Glutamatergic neuron (in vitro differentiated cells): Measurements from ENCODE around the gene GARRE1. TPM values are rescaled to one million over a fixed set of nuclear protein-coding genes. Genes with fewer than 3 reads are reported as not detected.
"Not testable (repeated sequence)": the region's sequence is repeated elsewhere in the genome, so short reads cannot be mapped to it uniquely, and the experiment has no call there.

Experiments
- DNase-seq: peaks from one replicate; pipeline ENCODE4 v3.0.0; 2022
- H3K27ac Mint-ChIP-seq: one replicate; pipeline ENCODE4 v1.8.0; 2020; ENCODE audit warnings: mild to moderate bottlenecking, mixed read lengths, inconsistent platforms; ENCODE audit not compliant: unreplicated experiment
- H3K27me3 Mint-ChIP-seq: one replicate; pipeline ENCODE4 v1.8.0; 2020; ENCODE audit warnings: mild to moderate bottlenecking, moderate library complexity, mixed read lengths, inconsistent platforms; ENCODE audit not compliant: unreplicated experiment
- H3K36me3 Mint-ChIP-seq: one replicate; pipeline ENCODE4 v1.8.0; 2020; ENCODE audit warnings: mild to moderate bottlenecking, mixed read lengths, inconsistent platforms; ENCODE audit not compliant: unreplicated experiment
- H3K4me1 Mint-ChIP-seq: one replicate; pipeline ENCODE4 v1.8.0; 2020; ENCODE audit warnings: mild to moderate bottlenecking, low read depth, mixed read lengths, inconsistent platforms; ENCODE audit not compliant: unreplicated experiment
- H3K4me3 Mint-ChIP-seq: one replicate; pipeline ENCODE4 v1.8.0; 2020; ENCODE audit warnings: mild to moderate bottlenecking, mixed read lengths, inconsistent platforms; ENCODE audit not compliant: unreplicated experiment
- H3K9me3 Mint-ChIP-seq: one replicate; pipeline ENCODE4 v1.8.0; 2020; ENCODE audit warnings: mild to moderate bottlenecking, moderate library complexity, mixed read lengths, inconsistent platforms; ENCODE audit not compliant: unreplicated experiment
- total RNA-seq: library from RNA; stranded (reverse); fragmentation: NEBNext Ultra II Directional; extraction: Animal tissue kit (Norgen Biotek cat#: 25700); gene quantifications from one replicate; pipeline ENCODE4 v1.2.1, GENCODE V29; 2021; ENCODE audit not compliant: unreplicated experiment
- TF ChIP-seq, protein P1 (sequence below): fragments of 200-600 bp; sonication (generic); IDR thresholded peaks from one replicate; pipeline ENCODE4 v1.5.0; 2021; ENCODE audit not compliant: partially characterized antibody, unreplicated experiment

The GARRE1 gene
- total RNA-seq, 1 donor from 2014 or later, result 34.4 TPM

DNA sequence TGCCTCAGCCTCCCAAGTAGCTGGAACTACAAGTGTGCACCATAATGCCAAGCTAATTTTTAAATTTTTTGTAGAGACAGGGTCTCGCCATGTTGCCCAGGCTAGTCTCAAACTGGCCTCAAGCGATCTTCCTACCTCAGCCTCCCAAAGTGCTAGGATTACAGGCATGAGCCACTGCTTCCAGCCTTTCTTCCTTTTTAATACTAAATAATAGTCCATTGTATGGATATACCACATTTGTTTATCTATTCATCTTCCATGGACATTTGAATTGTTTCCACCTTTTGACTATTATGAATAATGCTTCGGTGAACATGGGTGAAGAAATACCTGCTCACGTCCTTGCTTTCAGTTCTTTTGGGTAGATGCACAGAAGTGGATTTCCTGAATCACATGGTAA, 24.4 kb downstream of the GARRE1 start:
- Mint-ChIP-seq H3K27ac (no peak overlapping the region), H3K9me3 (peaks cover 12% of the 10 kb centered on the region)

DNA sequence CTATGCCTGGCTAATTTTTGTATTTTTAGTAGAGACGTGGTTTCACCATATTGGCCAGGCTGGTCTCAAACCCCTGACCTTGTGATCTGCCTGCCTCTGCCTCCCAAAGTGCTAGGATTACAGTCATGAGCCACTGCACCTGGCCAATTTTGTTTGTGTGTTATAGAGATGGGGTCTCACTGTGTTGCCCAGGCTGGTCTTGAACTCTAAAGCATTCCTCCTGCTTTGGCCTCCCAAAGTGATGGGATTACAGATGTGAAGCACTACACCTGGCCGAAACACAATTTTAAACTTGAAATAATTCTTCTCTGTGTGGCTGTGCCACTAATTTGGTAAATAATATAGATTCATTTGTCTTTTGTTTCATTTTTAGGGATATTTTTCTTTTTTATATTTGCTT, 27.1 kb downstream of the GARRE1 start:
- not testable (repeated sequence) for H3K27me3 Mint-ChIP-seq, H3K36me3 Mint-ChIP-seq, DNase-seq, H3K27ac Mint-ChIP-seq, H3K4me3 Mint-ChIP-seq
- Mint-ChIP-seq H3K9me3 (peaks cover 11% of the 10 kb centered on the region), H3K4me1 (peaks cover 11% of the 10 kb centered on the region)

More for the DNA sequence above, 24.4 kb downstream of the GARRE1 start:
- peaks cover 5% of the 10 kb centered on the region for H3K27me3 Mint-ChIP-seq
- TF ChIP-seq, protein P1, sequence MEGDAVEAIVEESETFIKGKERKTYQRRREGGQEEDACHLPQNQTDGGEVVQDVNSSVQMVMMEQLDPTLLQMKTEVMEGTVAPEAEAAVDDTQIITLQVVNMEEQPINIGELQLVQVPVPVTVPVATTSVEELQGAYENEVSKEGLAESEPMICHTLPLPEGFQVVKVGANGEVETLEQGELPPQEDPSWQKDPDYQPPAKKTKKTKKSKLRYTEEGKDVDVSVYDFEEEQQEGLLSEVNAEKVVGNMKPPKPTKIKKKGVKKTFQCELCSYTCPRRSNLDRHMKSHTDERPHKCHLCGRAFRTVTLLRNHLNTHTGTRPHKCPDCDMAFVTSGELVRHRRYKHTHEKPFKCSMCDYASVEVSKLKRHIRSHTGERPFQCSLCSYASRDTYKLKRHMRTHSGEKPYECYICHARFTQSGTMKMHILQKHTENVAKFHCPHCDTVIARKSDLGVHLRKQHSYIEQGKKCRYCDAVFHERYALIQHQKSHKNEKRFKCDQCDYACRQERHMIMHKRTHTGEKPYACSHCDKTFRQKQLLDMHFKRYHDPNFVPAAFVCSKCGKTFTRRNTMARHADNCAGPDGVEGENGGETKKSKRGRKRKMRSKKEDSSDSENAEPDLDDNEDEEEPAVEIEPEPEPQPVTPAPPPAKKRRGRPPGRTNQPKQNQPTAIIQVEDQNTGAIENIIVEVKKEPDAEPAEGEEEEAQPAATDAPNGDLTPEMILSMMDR, result no peak
- no peak overlapping the region for H3K4me3 Mint-ChIP-seq
- peaks cover 13% of the 10 kb centered on the region for H3K4me1 Mint-ChIP-seq
- DNase-seq, result no peak
- no peaks in the 10 kb centered on the region for H3K36me3 Mint-ChIP-seq

DNA sequence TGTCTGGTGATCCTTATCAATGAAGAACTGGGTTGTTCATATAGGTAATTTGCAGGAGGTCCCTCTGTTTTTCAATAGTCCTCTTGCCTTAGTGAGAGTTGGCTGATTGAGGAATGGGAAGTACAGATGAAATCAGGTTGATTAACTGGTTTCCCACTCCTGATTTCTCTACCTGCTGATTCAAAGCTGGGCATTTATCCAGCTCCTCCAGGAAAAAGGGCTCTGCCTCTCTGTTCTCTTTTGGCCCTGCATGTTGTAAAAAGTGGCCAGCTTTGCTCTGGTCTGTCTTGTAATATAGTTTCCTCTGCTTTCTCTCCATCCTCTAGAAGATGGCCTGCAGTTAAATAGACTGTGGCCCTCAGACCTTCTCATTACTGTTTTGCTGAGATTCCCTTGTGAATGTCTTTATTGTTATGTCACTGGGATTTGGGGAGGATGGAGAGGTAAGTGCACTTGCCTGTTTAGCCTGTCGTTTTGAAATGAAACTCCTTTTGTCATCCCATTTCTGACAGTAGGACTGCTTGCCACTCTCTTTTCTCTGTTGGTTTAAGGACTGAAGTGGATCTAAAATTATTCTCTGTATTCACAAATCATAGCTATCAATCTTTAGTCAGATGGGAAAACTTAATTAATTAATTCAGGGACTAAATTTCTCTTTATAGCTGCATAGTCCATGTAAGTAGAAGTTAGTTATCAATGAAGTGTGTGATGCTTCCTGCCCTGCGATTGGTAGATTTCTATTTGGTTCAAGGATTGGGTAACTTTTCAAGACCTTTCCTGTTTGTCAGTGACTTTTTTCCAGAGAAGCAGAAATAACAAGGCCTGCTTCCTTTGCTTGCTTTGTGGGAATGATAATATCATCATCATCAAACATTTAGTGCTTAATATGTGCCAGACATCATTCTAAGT, 28.5 kb downstream of the GARRE1 start:
- no peak overlapping the region for H3K4me3 Mint-ChIP-seq
- peaks cover 3% of the 10 kb centered on the region for H3K4me1 Mint-ChIP-seq
- TF ChIP-seq, protein P1, result no peak
- peaks cover 7% of the 10 kb centered on the region for H3K27me3 Mint-ChIP-seq
- peaks cover 9% of the 10 kb centered on the region for H3K9me3 Mint-ChIP-seq
- no peaks in the 10 kb centered on the region for H3K36me3 Mint-ChIP-seq
- no peak overlapping the region for H3K27ac Mint-ChIP-seq
- DNase-seq, result no peak

DNA sequence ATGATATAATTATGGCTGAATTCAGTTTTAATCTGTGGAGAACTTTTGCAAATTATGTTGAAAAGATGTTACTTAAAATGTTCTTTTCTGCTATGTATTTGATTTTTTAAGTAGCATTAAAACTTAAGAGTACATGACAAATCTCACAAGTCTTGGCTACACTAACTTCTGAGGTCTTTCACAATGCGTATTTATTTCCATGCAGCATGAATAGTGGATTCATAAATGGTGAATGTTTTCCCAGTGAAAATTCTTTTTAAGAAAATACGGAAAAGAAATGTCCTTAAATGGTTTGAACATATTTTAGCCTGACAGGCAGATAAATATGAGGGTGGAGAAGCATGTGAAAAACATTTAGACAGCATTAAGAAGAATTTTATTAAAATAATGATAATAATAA, 30.2 kb downstream of the GARRE1 start:
- TF ChIP-seq, protein P1, result no peak
- Mint-ChIP-seq H3K9me3 (peaks cover 8% of the 10 kb centered on the region), H3K4me1 (peaks cover 3% of the 10 kb centered on the region), H3K27me3 (peaks cover 7% of the 10 kb centered on the region), H3K27ac (no peak overlapping the region), H3K36me3 (no peaks in the 10 kb centered on the region), H3K4me3 (no peak overlapping the region)
- no peak for DNase-seq

DNA sequence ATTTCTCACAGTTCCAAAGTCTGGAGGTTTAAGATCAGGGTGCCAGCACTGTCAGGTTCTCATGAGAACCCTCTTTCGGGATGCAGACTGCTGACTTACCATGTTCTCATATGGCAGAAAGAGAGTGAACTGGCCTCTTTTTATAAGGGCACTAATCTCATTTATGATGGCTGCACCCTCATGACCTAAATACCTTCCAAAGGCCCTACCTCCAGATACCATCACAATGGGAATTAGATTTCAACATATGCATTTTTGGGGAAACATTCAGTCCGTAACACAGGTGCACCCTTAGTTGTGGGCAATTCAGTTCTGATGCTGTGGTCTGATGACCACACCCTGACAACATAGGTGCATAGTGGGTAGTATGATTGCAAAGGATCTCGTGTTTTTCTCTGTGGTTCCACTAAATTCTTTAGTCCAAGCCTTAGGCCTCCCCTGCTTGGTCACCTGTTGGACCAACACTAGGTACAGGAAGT, 33.3 kb downstream of the GARRE1 start:
- TF ChIP-seq, protein P1, result no peak
- Mint-ChIP-seq H3K27ac (no peak overlapping the region), H3K36me3 (no peaks in the 10 kb centered on the region), H3K4me3 (no peak overlapping the region), H3K27me3 (peaks cover 3% of the 10 kb centered on the region), H3K9me3 (no peaks in the 10 kb centered on the region), H3K4me1 (peaks cover 3% of the 10 kb centered on the region)
- no peak for DNase-seq
